ENCODE data around the gene SIN3B. TPM values are rescaled to one million over a fixed set of nuclear protein-coding genes. Genes with fewer than 3 reads are reported as not detected.

SIN3B gene
- total and polyA plus RNA-seq, 9 of the 15 experiments (the other 6 are each of a cell fraction or from before 2014, with no cell fraction given): 0.51 to 34.2 (median 14.3) TPM

- Histone ChIP-seq H3K27me3 (ENCODE audit: control insufficient read depth in 2 of 2, insufficient read depth in 2 of 2, low read length in 2 of 2) (no peaks in the 10 kb centered on the region), H3K4me2 (ENCODE audit: insufficient read depth, low read length) (no peak overlapping the region), H3K36me3 (ENCODE audit: control insufficient read depth, insufficient read depth, low read length) (peaks cover 44% of the 10 kb centered on the region; the same call in 2 of the 3 replicates), H3K4me1 (replicated peaks in 1 of 2; ENCODE audit: control insufficient read depth in 2 of 2, insufficient read depth in 2 of 2, low read length in 2 of 2) (peaks cover 0 to 5% of the 10 kb centered on the region in 2 experiments; a peak in 1 of 5 replicates), H3K4me3 (no peak overlapping the region), H3K79me2 (ENCODE audit: control insufficient read depth, insufficient read depth, low read length) (no peaks in the 10 kb centered on the region), H3K27ac (ENCODE audit: extremely low read depth, low read depth, low read length) (no peak overlapping the region), H3K9me3 (replicated peaks; ENCODE audit: control insufficient read depth, insufficient read depth, low read depth, low read length) (no peaks in the 10 kb centered on the region), H3K9me1 (ENCODE audit: control insufficient read depth, insufficient read depth, low read length) (peaks cover 4% of the 10 kb centered on the region), H4K20me1 (replicated peaks; ENCODE audit: control insufficient read depth, insufficient read depth, low read length) (no peaks in the 10 kb centered on the region), H2AFZ (ENCODE audit: low read depth, low read length) (no peak overlapping the region), H3K9ac (ENCODE audit: insufficient read depth in 1 of 2, low read depth in 2 of 2, low read length in 2 of 2) (no peak overlapping the region)
- ChIA-PET POLR2A (no interaction called here), CTCF (ENCODE audit: low intra/inter-chr PET ratio) (no interaction called here)
- intact Hi-C loops (cut with micrococcal nuclease) (no loop called here), in situ Hi-C loops (cut with MboI) (no loop called here)
- 0 out of 2 replicates have a peak, but pooled peaks have one; percentile 28 for TF ChIP-seq ZBTB33 (CRISPR knock-in tag; IDR thresholded peaks at IDR 0.05)
- TF ChIP-seq JUND (IDR thresholded peaks at IDR 0.05; ENCODE audit: borderline replicate concordance, low read depth, low read length): peak; percentile 24; the same call in 1 of the 2 replicates
- no peak for TF ChIP-seq JUND (tag; IDR thresholded peaks at IDR 0.05; ENCODE audit: borderline replicate concordance, low read depth, low read length)
- TF ChIP-seq ATF3 (IDR thresholded peaks at IDR 0.05): 0 out of 2 replicates have a peak, but pooled peaks have one; percentile 24
- TF ChIP-seq ATF3 (CRISPR knock-in tag; conservative IDR thresholded peaks at IDR 0.05): no peak
- TF ChIP-seq SNRNP70 (optimal IDR thresholded peaks at IDR 0.05; ENCODE audit: low read depth, low read length): no peak
- WGBS (ENCODE audit: insufficient coverage, low coverage, missing lambda C conversion rate): 73% methylated on average over 8 of the region's 9 CpGs
- FAIRE-seq (no peak), DNase-seq (ENCODE audit: extremely low read depth in 1 of 4, low spot score in 3 of 4) (peak in 2 of 4 experiments; percentile 17 to 27), ATAC-seq (peak; percentile 47; the same call in 2 of the 3 replicates)
- BruUV-seq (replicated peaks): no TSS peak
These were observed 26.9 kb downstream of the SIN3B start for GRCh38 chr19:16856091-16856490.
